Limb (tissue), 2 donors: ENCODE measurements around the gene ANXA11.

Source experiments
- DNase-seq, 2 donors: peaks; one replicate each; pipeline ENCODE4 v3.0.0-alpha.2; 2016; ENCODE audit errors: extremely low spot score in 2 of 2

Gene ANXA11

GRCh38 chr10:80108576-80109239 is 96.6 kb downstream of the ANXA11 start:
- no peak for DNase-seq

GRCh38 chr10:80104066-80104926 is 101.0 kb downstream of the ANXA11 start:
- DNase-seq, result peak; percentile 57 to 93
